OCI-LY1 (cell line): ENCODE data around the gene ZBP1.

Experiments
- H2AFZ ChIP-seq: fragments of 200-600 bp; sonication (generic), shearing (Covaris generic); 2 replicates; pipeline ENCODE4 v1.6.0; 2014; ENCODE audit warnings: antibody characterized with exemption, mild to moderate bottlenecking, low read length
- H3F3A ChIP-seq: fragments of 200-600 bp; sonication (generic), shearing (Covaris generic); 2 replicates; pipeline ENCODE4 v1.6.0; 2014; ENCODE audit warnings: mild to moderate bottlenecking, antibody characterized with exemption, low read length, moderate library complexity; ENCODE audit not compliant: insufficient read depth
- H3K27ac ChIP-seq: fragments of 200-600 bp; sonication (generic); 2 replicates; pipeline ENCODE4 v1.5.1; 2014; ENCODE audit warnings: low read length, mixed run types, mild to moderate bottlenecking, low read depth; ENCODE audit not compliant: poor library complexity, severe bottlenecking
- H3K27me3 ChIP-seq: fragments of 200-600 bp; sonication (generic); 2 replicates; pipeline ENCODE4 v1.6.0; 2014; ENCODE audit warnings: antibody characterized with exemption, mild to moderate bottlenecking, low read length, moderate library complexity; ENCODE audit not compliant: insufficient read depth
- H3K36me3 ChIP-seq: fragments of 200-600 bp; sonication (generic); 2 replicates; pipeline ENCODE4 v1.6.1; 2014; ENCODE audit warnings: mild to moderate bottlenecking, antibody characterized with exemption, low read length, moderate library complexity, mixed read lengths; ENCODE audit not compliant: insufficient read depth
- H3K4me1 ChIP-seq: fragments of 200-600 bp; sonication (generic); 2 replicates; pipeline ENCODE4 v1.5.1; 2014; ENCODE audit warnings: mild to moderate bottlenecking, low read length, moderate library complexity; ENCODE audit not compliant: insufficient read depth, severe bottlenecking
- H3K4me2 ChIP-seq: fragments of 200-600 bp; sonication (generic), shearing (Covaris generic); 2 replicates; pipeline ENCODE4 v1.6.1; 2014; ENCODE audit warnings: low read length
- H3K4me3 ChIP-seq: fragments of 200-600 bp; sonication (generic); 2 replicates; pipeline ENCODE4 v1.5.1; 2014; ENCODE audit warnings: low read length, low read depth, mild to moderate bottlenecking, mixed read lengths; ENCODE audit not compliant: poor library complexity, severe bottlenecking
- H3K79me2 ChIP-seq: fragments of 200-600 bp; shearing (Covaris generic); 2 replicates; pipeline ENCODE4 v1.6.1; 2016; ENCODE audit warnings: mixed run types, low read length, mixed read lengths; ENCODE audit not compliant: insufficient read depth
- H3K9ac ChIP-seq: fragments of 200-600 bp; sonication (generic), shearing (Covaris generic); 2 replicates; pipeline ENCODE4 v1.6.1; 2014; ENCODE audit warnings: mild to moderate bottlenecking, low read length, mixed read lengths
- H3K9me2 ChIP-seq: fragments of 200-600 bp; sonication (generic), shearing (Covaris generic); 2 replicates; pipeline ENCODE4 v1.6.1; 2014; ENCODE audit warnings: low read depth, mild to moderate bottlenecking, low read length, mixed read lengths
- H3K9me3 ChIP-seq: fragments of 200-600 bp; shearing (Covaris generic); 2 replicates; pipeline ENCODE4 v1.6.1; 2014; ENCODE audit warnings: low read length, mixed read lengths
- H4K20me1 ChIP-seq: fragments of 200-600 bp; sonication (generic), shearing (Covaris generic); 2 replicates; pipeline ENCODE4 v1.6.0; 2016; ENCODE audit warnings: mild to moderate bottlenecking, low read length; ENCODE audit not compliant: insufficient read depth
- EZH2 ChIP-seq: fragments of 200-600 bp; sonication (generic), shearing (Covaris generic); IDR thresholded peaks from 2 replicates; pipeline ENCODE4 v1.8.0; 2017; ENCODE audit warnings: borderline replicate concordance, mixed run types, mild to moderate bottlenecking, antibody characterized with exemption, low read length, moderate library complexity, mixed read lengths
- TF ChIP-seq, protein P1 (sequence below): fragments of 200-600 bp; sonication (generic), shearing (Covaris generic); IDR thresholded peaks from 2 replicates; pipeline ENCODE4 v1.5.1; 2017; ENCODE audit warnings: mild to moderate bottlenecking, antibody characterized with exemption, low read length, moderate library complexity, mixed read lengths

ZBP1 gene

GRCh38 chr20:57665589-57665971 lies 45.4 kb upstream of the ZBP1 start:
- no peaks in the 10 kb centered on the region for H3K4me1 ChIP-seq
- H4K20me1 ChIP-seq = no peaks in the 10 kb centered on the region
- no peaks in the 10 kb centered on the region for H3K36me3 ChIP-seq
- H3K9me3 ChIP-seq = no peaks in the 10 kb centered on the region
- no peaks in the 10 kb centered on the region for H3K9me2 ChIP-seq
- no peak overlapping the region for H3K4me2 ChIP-seq
- H3K4me3 ChIP-seq = no peak overlapping the region
- H3K27ac ChIP-seq = no peak overlapping the region
- no peak overlapping the region for H3K9ac ChIP-seq
- no peak overlapping the region for H2AFZ ChIP-seq
- TF ChIP-seq EZH2 = no peak
- no peaks in the 10 kb centered on the region for H3K79me2 ChIP-seq
- H3F3A ChIP-seq = no peaks in the 10 kb centered on the region
- H3K27me3 ChIP-seq = peaks cover 10% of the 10 kb centered on the region; the same call in 1 of the 2 replicates

DNA sequence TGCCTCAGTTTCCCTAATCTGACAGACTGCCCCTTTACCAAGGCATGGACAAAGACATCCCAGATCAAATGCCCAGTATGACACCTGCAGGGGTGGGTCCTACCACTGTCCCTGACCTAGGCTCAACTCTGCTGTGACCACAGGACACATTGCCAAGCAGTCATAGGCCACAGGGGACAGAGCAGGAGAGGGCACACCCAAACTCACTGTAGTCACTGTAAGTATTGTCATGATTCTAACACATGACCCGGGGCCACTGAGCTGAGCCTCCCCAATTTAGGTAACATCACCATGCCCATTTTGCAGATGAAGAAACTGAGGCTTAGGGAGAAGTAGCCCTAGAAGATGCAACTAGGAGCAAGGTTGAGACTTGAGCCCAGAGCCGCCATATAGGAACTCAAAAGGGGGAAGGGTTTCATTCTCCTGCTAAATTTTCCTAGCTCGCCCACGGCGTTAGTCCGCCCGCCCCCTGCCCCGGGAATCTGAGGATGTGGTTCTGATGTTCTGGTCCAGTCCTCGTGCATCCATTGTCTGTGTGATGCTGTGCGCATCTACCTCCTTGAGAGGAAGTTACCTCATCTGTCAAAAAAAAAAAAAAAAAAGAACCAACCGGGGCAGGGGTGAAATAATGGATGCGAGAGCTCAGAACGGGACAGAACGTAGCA lies 44.8 kb upstream of the ZBP1 start:
- no peaks in the 10 kb centered on the region for H3F3A ChIP-seq
- H3K4me3 ChIP-seq = no peak overlapping the region
- peaks cover 10% of the 10 kb centered on the region; the same call in 1 of the 2 replicates for H3K27me3 ChIP-seq
- no peak overlapping the region for H2AFZ ChIP-seq
- H4K20me1 ChIP-seq = no peaks in the 10 kb centered on the region
- H3K27ac ChIP-seq = no peak overlapping the region
- H3K9me3 ChIP-seq = no peaks in the 10 kb centered on the region
- H3K9ac ChIP-seq = no peak overlapping the region
- H3K4me2 ChIP-seq = no peak overlapping the region
- no peaks in the 10 kb centered on the region for H3K36me3 ChIP-seq
- H3K4me1 ChIP-seq = no peaks in the 10 kb centered on the region
- H3K9me2 ChIP-seq = no peaks in the 10 kb centered on the region
- TF ChIP-seq, protein P1, sequence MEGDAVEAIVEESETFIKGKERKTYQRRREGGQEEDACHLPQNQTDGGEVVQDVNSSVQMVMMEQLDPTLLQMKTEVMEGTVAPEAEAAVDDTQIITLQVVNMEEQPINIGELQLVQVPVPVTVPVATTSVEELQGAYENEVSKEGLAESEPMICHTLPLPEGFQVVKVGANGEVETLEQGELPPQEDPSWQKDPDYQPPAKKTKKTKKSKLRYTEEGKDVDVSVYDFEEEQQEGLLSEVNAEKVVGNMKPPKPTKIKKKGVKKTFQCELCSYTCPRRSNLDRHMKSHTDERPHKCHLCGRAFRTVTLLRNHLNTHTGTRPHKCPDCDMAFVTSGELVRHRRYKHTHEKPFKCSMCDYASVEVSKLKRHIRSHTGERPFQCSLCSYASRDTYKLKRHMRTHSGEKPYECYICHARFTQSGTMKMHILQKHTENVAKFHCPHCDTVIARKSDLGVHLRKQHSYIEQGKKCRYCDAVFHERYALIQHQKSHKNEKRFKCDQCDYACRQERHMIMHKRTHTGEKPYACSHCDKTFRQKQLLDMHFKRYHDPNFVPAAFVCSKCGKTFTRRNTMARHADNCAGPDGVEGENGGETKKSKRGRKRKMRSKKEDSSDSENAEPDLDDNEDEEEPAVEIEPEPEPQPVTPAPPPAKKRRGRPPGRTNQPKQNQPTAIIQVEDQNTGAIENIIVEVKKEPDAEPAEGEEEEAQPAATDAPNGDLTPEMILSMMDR = no peak
- TF ChIP-seq EZH2 = no peak
- no peaks in the 10 kb centered on the region for H3K79me2 ChIP-seq

- Histone ChIP-seq H3K36me3 (no peaks in the 10 kb centered on the region), H2AFZ (no peak overlapping the region), H3K27me3 (peaks cover 10% of the 10 kb centered on the region; the same call in 1 of the 2 replicates), H3K4me1 (no peaks in the 10 kb centered on the region), H3K4me2 (no peak overlapping the region), H3K27ac (no peak overlapping the region), H3K9me3 (no peaks in the 10 kb centered on the region), H4K20me1 (no peaks in the 10 kb centered on the region), H3K4me3 (no peak overlapping the region), H3K9ac (no peak overlapping the region), H3F3A (no peaks in the 10 kb centered on the region), H3K9me2 (no peaks in the 10 kb centered on the region), H3K79me2 (no peaks in the 10 kb centered on the region)
- TF ChIP-seq, protein P1 = no peak
- no peak for TF ChIP-seq EZH2
Measured at GRCh38 chr20:57664476-57664875, 44.2 kb upstream of the ZBP1 start.
